Astrocyte (in vitro differentiated cells and primary cell): ENCODE data around the gene CDC16. TPM values are rescaled to one million over a fixed set of nuclear protein-coding genes. Genes with fewer than 3 reads are reported as not detected.
A peak's percentile ranks its signal among the peaks of the same experiment; 100 is the strongest.

ENCODE experiments used
- DNase-seq: peaks from one replicate; pipeline ENCODE4 v3.0.0-alpha.2; 2010; ENCODE audit warnings: low read depth
- FAIRE-seq: peaks from 2 replicates; lab custom pipeline; 2011; peaks lifted over from hg19 to GRCh38; lab: Jason Lieb, UNC
- H2AFZ ChIP-seq: 2 replicates; pipeline ENCODE4 v1.6.0; 2012; ENCODE audit warnings: low read depth, low read length, inconsistent platforms
- H3K27ac ChIP-seq: 2 replicates; pipeline ENCODE4 v1.5.1; 2011; ENCODE audit warnings: low read depth, low read length, inconsistent platforms
- H3K27me3 ChIP-seq: 2 replicates; pipeline ENCODE4 v1.6.0; 2011; ENCODE audit warnings: low read length, inconsistent platforms; ENCODE audit not compliant: insufficient read depth
- H3K36me3 ChIP-seq: 2 replicates; pipeline ENCODE4 v1.5.1; 2011; ENCODE audit warnings: low read length, inconsistent platforms; ENCODE audit not compliant: insufficient read depth
- H3K4me1 ChIP-seq: 2 replicates; pipeline ENCODE4 v1.5.1; 2011; ENCODE audit warnings: low read length, inconsistent platforms; ENCODE audit not compliant: insufficient read depth
- H3K4me2 ChIP-seq: 2 replicates; pipeline ENCODE4 v1.6.0; 2012; ENCODE audit warnings: low read length, inconsistent platforms
- H3K4me3 ChIP-seq: 2 replicates; pipeline ENCODE4 v1.5.1; 2011; ENCODE audit warnings: low read depth, mild to moderate bottlenecking, low read length, inconsistent platforms; ENCODE audit not compliant: insufficient read depth
- H3K79me2 ChIP-seq: 2 replicates; pipeline ENCODE4 v1.6.0; 2012; ENCODE audit warnings: mild to moderate bottlenecking, low read length, inconsistent platforms; ENCODE audit not compliant: insufficient read depth
- H3K9ac ChIP-seq: 2 replicates; pipeline ENCODE4 v1.6.0; 2012; ENCODE audit warnings: mild to moderate bottlenecking, low read length, inconsistent platforms
- H3K9me3 ChIP-seq: 2 replicates; pipeline ENCODE4 v1.5.1; 2012; ENCODE audit warnings: low read depth, mild to moderate bottlenecking, low read length, inconsistent platforms; ENCODE audit not compliant: insufficient read depth
- H4K20me1 ChIP-seq: 2 replicates; pipeline ENCODE4 v1.6.0; 2012; ENCODE audit warnings: low read length, inconsistent platforms; ENCODE audit not compliant: insufficient read depth
- H3K27ac Mint-ChIP-seq: one replicate; pipeline ENCODE4 v1.8.0; 2021; ENCODE audit warnings: mild to moderate bottlenecking, mixed read lengths; ENCODE audit not compliant: unreplicated experiment
- H3K27me3 Mint-ChIP-seq: one replicate; pipeline ENCODE4 v1.8.0; 2021; ENCODE audit warnings: low read depth, mixed read lengths; ENCODE audit not compliant: unreplicated experiment
- H3K36me3 Mint-ChIP-seq: one replicate; pipeline ENCODE4 v1.8.0; 2021; ENCODE audit warnings: low read depth, mixed read lengths; ENCODE audit not compliant: unreplicated experiment
- H3K4me1 Mint-ChIP-seq: one replicate; pipeline ENCODE4 v1.8.0; 2021; ENCODE audit warnings: low read depth, mixed read lengths; ENCODE audit not compliant: unreplicated experiment
- H3K4me3 Mint-ChIP-seq: one replicate; pipeline ENCODE4 v1.8.0; 2021; ENCODE audit warnings: mild to moderate bottlenecking, moderate library complexity, mixed read lengths; ENCODE audit not compliant: unreplicated experiment
- H3K9me3 Mint-ChIP-seq: one replicate; pipeline ENCODE4 v1.8.0; 2021; ENCODE audit warnings: mild to moderate bottlenecking, mixed read lengths; ENCODE audit not compliant: unreplicated experiment
- CTCF ChIP-seq: IDR thresholded peaks from 2 replicates; pipeline ENCODE4 v1.5.1; 2011; ENCODE audit warnings: low read depth, mild to moderate bottlenecking, inconsistent platforms, low read length, moderate library complexity; ENCODE audit not compliant: insufficient read depth
- EZH2 ChIP-seq: IDR thresholded peaks from 2 replicates; pipeline ENCODE4 v1.6.1; 2012; ENCODE audit warnings: mild to moderate bottlenecking, low read length, inconsistent platforms; ENCODE audit not compliant: insufficient read depth
- total RNA-seq: library from RNA; stranded (reverse); gene quantifications from 2 replicates; pipeline ENCODE4 v1.2.1, GENCODE V29; 2021

Gene CDC16
- total RNA-seq, 1 donor from 2014 or later, result 77.0 TPM

GRCh38 chr13:114231886-114232285, 2.8 kb upstream of the CDC16 start:
- Histone ChIP-seq H3K4me3 (no peak overlapping the region), H3K27me3 (peaks cover 15% of the 10 kb centered on the region), H3K4me2 (no peak overlapping the region), H4K20me1 (peaks cover 13% of the 10 kb centered on the region), H3K79me2 (peaks cover 21% of the 10 kb centered on the region), H2AFZ (no peak overlapping the region), H3K4me1 (peaks cover 11% of the 10 kb centered on the region), H3K9me3 (no peaks in the 10 kb centered on the region), H3K36me3 (peaks cover 4% of the 10 kb centered on the region), H3K9ac (no peak overlapping the region), H3K27ac (no peak overlapping the region)
- peak overlapping the region; percentile 13 for H3K27ac Mint-ChIP-seq
- FAIRE-seq (no peak), DNase-seq (no peak)
- TF ChIP-seq CTCF, result no peak
- no peak for TF ChIP-seq EZH2
- no peaks in the 10 kb centered on the region for H3K9me3 Mint-ChIP-seq
- no peak overlapping the region for H3K4me3 Mint-ChIP-seq
- H3K27me3 Mint-ChIP-seq, result peaks cover 2% of the 10 kb centered on the region
- H3K36me3 Mint-ChIP-seq, result peaks cover 1% of the 10 kb centered on the region
- H3K4me1 Mint-ChIP-seq, result peaks cover 21% of the 10 kb centered on the region

- Mint-ChIP-seq H3K27me3 (peaks cover under 1% of the 10 kb centered on the region), H3K4me3 (peak overlapping the region; percentile 98), H3K36me3 (peaks cover 5% of the 10 kb centered on the region), H3K9me3 (no peaks in the 10 kb centered on the region), H3K4me1 (peaks cover 22% of the 10 kb centered on the region), H3K27ac (peak overlapping the region; percentile 78)
- Histone ChIP-seq H3K4me1 (peaks cover 11% of the 10 kb centered on the region), H3K9ac (no peak overlapping the region), H4K20me1 (peaks cover 21% of the 10 kb centered on the region), H2AFZ (peak overlapping the region; percentile 77), H3K4me2 (peak overlapping the region; percentile 86), H3K9me3 (no peaks in the 10 kb centered on the region), H3K36me3 (peaks cover 23% of the 10 kb centered on the region), H3K27me3 (peaks cover 8% of the 10 kb centered on the region), H3K79me2 (peaks cover 26% of the 10 kb centered on the region), H3K4me3 (peak overlapping the region; percentile 92), H3K27ac (no peak overlapping the region)
- TF ChIP-seq CTCF, result no peak
- no peak for TF ChIP-seq EZH2
- DNase-seq (no peak), FAIRE-seq (no peak)
Measured at GRCh38 chr13:114234266-114234644, 442 bp upstream of the CDC16 start.

- Mint-ChIP-seq H3K36me3 (peaks cover 7% of the 10 kb centered on the region), H3K27me3 (no peaks in the 10 kb centered on the region), H3K4me3 (peak overlapping the region; percentile 98), H3K27ac (peak overlapping the region; percentile 83), H3K9me3 (no peaks in the 10 kb centered on the region), H3K4me1 (peaks cover 8% of the 10 kb centered on the region)
- Histone ChIP-seq H2AFZ (no peak overlapping the region), H3K4me1 (peaks cover 5% of the 10 kb centered on the region), H3K4me3 (peak overlapping the region; percentile 92), H3K79me2 (peaks cover 26% of the 10 kb centered on the region), H3K9me3 (no peaks in the 10 kb centered on the region), H4K20me1 (peaks cover 21% of the 10 kb centered on the region), H3K27ac (peak overlapping the region; percentile 67), H3K36me3 (peaks cover 32% of the 10 kb centered on the region), H3K4me2 (peak overlapping the region; percentile 86), H3K27me3 (peaks cover 2% of the 10 kb centered on the region), H3K9ac (peak overlapping the region; percentile 78)
- TF ChIP-seq CTCF, result no peak
- no peak for TF ChIP-seq EZH2
- no peak for DNase-seq
- FAIRE-seq, result no peak
Measured at GRCh38 chr13:114235697-114236096, 1.0 kb downstream of the CDC16 start.
